ENCODE measurements around the gene CHST5. TPM values are rescaled to one million over a fixed set of nuclear protein-coding genes. Genes with fewer than 3 reads are reported as not detected.

CHST5 gene
- total and polyA plus RNA-seq, 2 of the 13 experiments (the other 11 are each of a cell fraction or from before 2014, with no cell fraction given) = 0.05 TPM; not detected in 1

DNA sequence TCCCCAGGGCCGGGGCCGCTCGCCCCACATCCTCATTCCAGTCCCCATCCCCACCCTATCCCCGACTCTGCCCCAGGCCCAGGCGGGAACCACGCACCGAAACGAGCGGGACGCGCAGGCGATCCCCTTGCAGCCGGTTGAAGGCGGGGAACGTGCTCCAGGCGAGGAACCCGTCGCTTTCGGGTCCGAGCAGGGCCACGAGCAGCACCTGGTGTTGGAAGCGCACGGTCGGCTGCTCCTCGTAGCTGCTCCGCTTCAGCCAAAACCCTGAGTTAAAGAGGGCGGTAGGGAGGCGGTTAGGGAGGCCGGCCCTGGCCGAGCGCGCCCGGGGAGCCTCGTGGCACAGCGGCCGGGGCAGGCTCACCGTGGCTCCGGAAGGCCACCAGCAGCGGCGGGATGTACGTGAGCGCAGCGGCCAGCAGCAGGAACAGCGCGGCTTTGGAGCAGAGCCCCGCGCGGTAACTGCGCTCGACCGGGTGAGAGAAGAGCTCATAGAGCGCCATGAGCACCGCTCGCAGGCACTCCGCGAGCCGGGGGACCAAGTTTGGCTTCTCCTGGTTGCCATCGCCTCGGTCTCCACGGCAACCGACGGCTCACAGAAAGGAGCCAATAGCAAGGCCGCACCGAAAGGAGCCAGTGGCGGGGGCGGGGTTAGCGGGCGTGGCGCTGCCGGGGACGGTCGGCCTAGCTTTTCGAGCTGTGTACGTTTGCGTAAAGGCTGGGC lies 20.0 kb upstream of the CHST5 start, which contains the start of gene TMEM231 (continued):
- TF ChIP-seq, protein P1, sequence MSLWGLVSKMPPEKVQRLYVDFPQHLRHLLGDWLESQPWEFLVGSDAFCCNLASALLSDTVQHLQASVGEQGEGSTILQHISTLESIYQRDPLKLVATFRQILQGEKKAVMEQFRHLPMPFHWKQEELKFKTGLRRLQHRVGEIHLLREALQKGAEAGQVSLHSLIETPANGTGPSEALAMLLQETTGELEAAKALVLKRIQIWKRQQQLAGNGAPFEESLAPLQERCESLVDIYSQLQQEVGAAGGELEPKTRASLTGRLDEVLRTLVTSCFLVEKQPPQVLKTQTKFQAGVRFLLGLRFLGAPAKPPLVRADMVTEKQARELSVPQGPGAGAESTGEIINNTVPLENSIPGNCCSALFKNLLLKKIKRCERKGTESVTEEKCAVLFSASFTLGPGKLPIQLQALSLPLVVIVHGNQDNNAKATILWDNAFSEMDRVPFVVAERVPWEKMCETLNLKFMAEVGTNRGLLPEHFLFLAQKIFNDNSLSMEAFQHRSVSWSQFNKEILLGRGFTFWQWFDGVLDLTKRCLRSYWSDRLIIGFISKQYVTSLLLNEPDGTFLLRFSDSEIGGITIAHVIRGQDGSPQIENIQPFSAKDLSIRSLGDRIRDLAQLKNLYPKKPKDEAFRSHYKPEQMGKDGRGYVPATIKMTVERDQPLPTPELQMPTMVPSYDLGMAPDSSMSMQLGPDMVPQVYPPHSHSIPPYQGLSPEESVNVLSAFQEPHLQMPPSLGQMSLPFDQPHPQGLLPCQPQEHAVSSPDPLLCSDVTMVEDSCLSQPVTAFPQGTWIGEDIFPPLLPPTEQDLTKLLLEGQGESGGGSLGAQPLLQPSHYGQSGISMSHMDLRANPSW (CRISPR knock-in tag; IDR thresholded peaks at IDR 0.05; ENCODE audit: borderline replicate concordance) = 0 out of 2 replicates have a peak, but pooled peaks have one; percentile 21
- TF ChIP-seq ZNF138 (CRISPR knock-in tag; IDR thresholded peaks at IDR 0.05; ENCODE audit: low read depth) (peak; percentile 73; the same call in 1 of the 2 replicates), NCOA1 (CRISPR knock-in tag; IDR thresholded peaks at IDR 0.05) (0 out of 2 replicates have a peak, but pooled peaks have one; percentile 22), ZNF883 (CRISPR knock-in tag; IDR thresholded peaks at IDR 0.05; ENCODE audit: not compliant biosample characterization) (peak; percentile 91), CREM (IDR thresholded peaks at IDR 0.05) (no peak), CREM (CRISPR knock-in tag; IDR thresholded peaks at IDR 0.05) (no peak), RFX1 (IDR thresholded peaks at IDR 0.05) (peak; percentile 96), ZNF615 (CRISPR knock-in tag; IDR thresholded peaks at IDR 0.05; ENCODE audit: borderline replicate concordance) (no peak), MBD4 (IDR thresholded peaks at IDR 0.05; ENCODE audit: borderline replicate concordance, low read length) (no peak), ZNF839 (CRISPR knock-in tag; IDR thresholded peaks at IDR 0.05; ENCODE audit: borderline replicate concordance) (no peak; the same call in 1 of the 2 replicates), ZNF331 (CRISPR knock-in tag; IDR thresholded peaks at IDR 0.05) (peak; percentile 71), ZKSCAN1 (IDR thresholded peaks at IDR 0.05; ENCODE audit: low read length) (no peak), PTBP1 (IDR thresholded peaks at IDR 0.05; ENCODE audit: low read depth, low read length, poor library complexity, severe bottlenecking) (no peak), ZNF451 (CRISPR knock-in tag; IDR thresholded peaks at IDR 0.05) (peak; percentile 76), HDAC1 (CRISPR knock-in tag; IDR thresholded peaks at IDR 0.05) (peak; percentile 96), ZNF572 (CRISPR knock-in tag; IDR thresholded peaks at IDR 0.05) (0 out of 2 replicates have a peak, but pooled peaks have one; percentile 69)
- TF ChIP-seq, protein P2, sequence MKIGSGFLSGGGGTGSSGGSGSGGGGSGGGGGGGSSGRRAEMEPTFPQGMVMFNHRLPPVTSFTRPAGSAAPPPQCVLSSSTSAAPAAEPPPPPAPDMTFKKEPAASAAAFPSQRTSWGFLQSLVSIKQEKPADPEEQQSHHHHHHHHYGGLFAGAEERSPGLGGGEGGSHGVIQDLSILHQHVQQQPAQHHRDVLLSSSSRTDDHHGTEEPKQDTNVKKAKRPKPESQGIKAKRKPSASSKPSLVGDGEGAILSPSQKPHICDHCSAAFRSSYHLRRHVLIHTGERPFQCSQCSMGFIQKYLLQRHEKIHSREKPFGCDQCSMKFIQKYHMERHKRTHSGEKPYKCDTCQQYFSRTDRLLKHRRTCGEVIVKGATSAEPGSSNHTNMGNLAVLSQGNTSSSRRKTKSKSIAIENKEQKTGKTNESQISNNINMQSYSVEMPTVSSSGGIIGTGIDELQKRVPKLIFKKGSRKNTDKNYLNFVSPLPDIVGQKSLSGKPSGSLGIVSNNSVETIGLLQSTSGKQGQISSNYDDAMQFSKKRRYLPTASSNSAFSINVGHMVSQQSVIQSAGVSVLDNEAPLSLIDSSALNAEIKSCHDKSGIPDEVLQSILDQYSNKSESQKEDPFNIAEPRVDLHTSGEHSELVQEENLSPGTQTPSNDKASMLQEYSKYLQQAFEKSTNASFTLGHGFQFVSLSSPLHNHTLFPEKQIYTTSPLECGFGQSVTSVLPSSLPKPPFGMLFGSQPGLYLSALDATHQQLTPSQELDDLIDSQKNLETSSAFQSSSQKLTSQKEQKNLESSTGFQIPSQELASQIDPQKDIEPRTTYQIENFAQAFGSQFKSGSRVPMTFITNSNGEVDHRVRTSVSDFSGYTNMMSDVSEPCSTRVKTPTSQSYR (CRISPR knock-in tag; IDR thresholded peaks at IDR 0.05; ENCODE audit: borderline replicate concordance) = no peak
- TF ChIP-seq, protein P3, sequence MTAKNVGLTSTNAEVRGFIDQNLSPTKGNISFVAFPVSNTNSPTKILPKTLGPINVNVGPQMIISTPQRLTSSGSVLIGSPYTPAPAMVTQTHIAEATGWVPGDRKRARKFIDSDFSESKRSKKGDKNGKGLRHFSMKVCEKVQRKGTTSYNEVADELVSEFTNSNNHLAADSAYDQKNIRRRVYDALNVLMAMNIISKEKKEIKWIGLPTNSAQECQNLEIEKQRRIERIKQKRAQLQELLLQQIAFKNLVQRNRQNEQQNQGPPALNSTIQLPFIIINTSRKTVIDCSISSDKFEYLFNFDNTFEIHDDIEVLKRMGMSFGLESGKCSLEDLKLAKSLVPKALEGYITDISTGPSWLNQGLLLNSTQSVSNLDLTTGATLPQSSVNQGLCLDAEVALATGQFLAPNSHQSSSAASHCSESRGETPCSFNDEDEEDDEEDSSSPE (CRISPR knock-in tag; IDR thresholded peaks at IDR 0.05) = peak; percentile 44; the same call in 1 of the 2 replicates
- TF ChIP-seq, protein P4, sequence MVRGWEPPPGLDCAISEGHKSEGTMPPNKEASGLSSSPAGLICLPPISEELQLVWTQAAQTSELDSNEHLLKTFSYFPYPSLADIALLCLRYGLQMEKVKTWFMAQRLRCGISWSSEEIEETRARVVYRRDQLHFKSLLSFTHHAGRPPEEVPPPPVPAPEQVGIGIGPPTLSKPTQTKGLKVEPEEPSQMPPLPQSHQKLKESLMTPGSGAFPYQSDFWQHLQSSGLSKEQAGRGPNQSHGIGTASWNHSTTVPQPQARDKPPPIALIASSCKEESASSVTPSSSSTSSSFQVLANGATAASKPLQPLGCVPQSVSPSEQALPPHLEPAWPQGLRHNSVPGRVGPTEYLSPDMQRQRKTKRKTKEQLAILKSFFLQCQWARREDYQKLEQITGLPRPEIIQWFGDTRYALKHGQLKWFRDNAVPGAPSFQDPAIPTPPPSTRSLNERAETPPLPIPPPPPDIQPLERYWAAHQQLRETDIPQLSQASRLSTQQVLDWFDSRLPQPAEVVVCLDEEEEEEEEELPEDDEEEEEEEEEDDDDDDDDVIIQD (CRISPR knock-in tag; IDR thresholded peaks at IDR 0.05; ENCODE audit: low read depth) = 0 out of 2 replicates have a peak, but pooled peaks have one; percentile 45
- TF ChIP-seq, protein P5, sequence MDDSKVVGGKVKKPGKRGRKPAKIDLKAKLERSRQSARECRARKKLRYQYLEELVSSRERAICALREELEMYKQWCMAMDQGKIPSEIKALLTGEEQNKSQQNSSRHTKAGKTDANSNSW (CRISPR knock-in tag; IDR thresholded peaks at IDR 0.05; ENCODE audit: borderline replicate concordance) = peak; percentile 91; the same call in 1 of the 2 replicates

Measured in HepG2 (cell line).